ENCODE measurements around the gene LHX2. TPM values are rescaled to one million over a fixed set of nuclear protein-coding genes. Genes with fewer than 3 reads are reported as not detected.

The LHX2 gene
- polyA plus RNA-seq, 3 donors, result 0.16 to 0.22 (median 0.21) TPM

- DNase-seq, result no peak
Observed at GRCh38 chr9:124012368-124013301, 1.1 kb downstream of the LHX2 start.

GRCh38 chr9:124013309-124014210, 2.0 kb downstream of the LHX2 start:
- DNase-seq, result no peak

- no peak for DNase-seq
Observed at GRCh38 chr9:124014211-124014955, 2.8 kb downstream of the LHX2 start.

GRCh38 chr9:124014956-124015660, 3.5 kb downstream of the LHX2 start:
- no peak for DNase-seq

- no peak for DNase-seq
Observed at GRCh38 chr9:124015661-124016131, 4.1 kb downstream of the LHX2 start.

- DNase-seq, result no peak
Observed at GRCh38 chr9:124016175-124017050, 4.8 kb downstream of the LHX2 start.

- DNase-seq, result no peak
Observed at GRCh38 chr9:124017051-124017928, 5.7 kb downstream of the LHX2 start.

- no peak for DNase-seq
Observed at GRCh38 chr9:124017929-124018729, 6.6 kb downstream of the LHX2 start.

GRCh38 chr9:124018730-124019697, 7.4 kb downstream of the LHX2 start:
- DNase-seq, result no peak

GRCh38 chr9:124019771-124020519, 8.4 kb downstream of the LHX2 start:
- no peak for DNase-seq

- DNase-seq, result peak; percentile 52
Observed at GRCh38 chr9:124020520-124021384, 9.2 kb downstream of the LHX2 start.

- no peak for DNase-seq
Observed at GRCh38 chr9:124021385-124021769, 9.8 kb downstream of the LHX2 start.

- DNase-seq, result no peak
Observed at GRCh38 chr9:124022201-124023121, 10.9 kb downstream of the LHX2 start.

GRCh38 chr9:124024107-124024506, 12.5 kb downstream of the LHX2 start:
- no peak for DNase-seq

Data from renal pelvis (tissue), 4 donors.